GM10248 (cell line): ENCODE measurements around the gene CREM.

Experiments
- CTCF ChIA-PET: fragments of 300-600 bp; sonication (Branson Sonifier 250); formaldehyde crosslinking; extraction: SDS; loops from one replicate; lab custom pipeline; 2021; ENCODE audit warnings: antibody characterized with exemption; lab: Yijun Ruan, JAX
- POLR2A ChIA-PET: fragments of 350-650 bp; sonication (Branson Sonifier 250); formaldehyde crosslinking; extraction: SDS; loops from one replicate; lab custom pipeline; 2020; ENCODE audit warnings: antibody characterized with exemption; lab: Yijun Ruan, JAX
- DNase-seq: peaks from one replicate; pipeline ENCODE4 v3.0.0; 2012; ENCODE audit errors: extremely low spot score
- CTCF ChIP-seq: IDR thresholded peaks from 2 replicates; pipeline ENCODE4 v1.5.1; 2012; ENCODE audit warnings: mild to moderate bottlenecking, low read depth; ENCODE audit errors: extremely low read depth, missing control alignments, control extremely low read depth

CREM gene

GRCh38 chr10:35129185-35129674 lies 2.6 kb downstream of the CREM start:
- CTCF ChIA-PET: interaction anchor here (1.0 to 15.4 kb wide), 4 partner anchors 9 to 135 kb away, joined by 3 to 147 read pairs (median 4); no protein-coding TSS in a partner anchor
- POLR2A ChIA-PET: no interaction called here
- DNase-seq: no peak
- no peak for TF ChIP-seq CTCF

- DNase-seq: no peak
- POLR2A ChIA-PET: no interaction called here
- no peak for TF ChIP-seq CTCF
- CTCF ChIA-PET: interaction anchor here (1.8 to 15.4 kb wide), 2 partner anchors 19 to 67 kb away, joined by 5 to 147 read pairs; no protein-coding TSS in a partner anchor
These were observed 4.0 kb downstream of the CREM start for GRCh38 chr10:35130663-35131062.

- no peak for TF ChIP-seq CTCF
- no peak for DNase-seq
- POLR2A ChIA-PET: no interaction called here
- CTCF ChIA-PET: interaction anchor here (0.6 to 15.4 kb wide), 5 partner anchors 11 to 85 kb away, joined by 3 to 147 read pairs (median 7); no protein-coding TSS in a partner anchor
These were observed 6.1 kb downstream of the CREM start for GRCh38 chr10:35132727-35133126.

GRCh38 chr10:35133586-35133985 lies 6.9 kb downstream of the CREM start:
- TF ChIP-seq CTCF: no peak
- CTCF ChIA-PET: interaction anchor here (1.0 to 2.3 kb wide), 2 partner anchors 10 to 16 kb away, joined by 3 to 9 read pairs; no protein-coding TSS in a partner anchor
- POLR2A ChIA-PET: no interaction called here
- no peak for DNase-seq

GRCh38 chr10:35135861-35136260 lies 9.2 kb downstream of the CREM start:
- no peak for DNase-seq
- ChIA-PET CTCF (interaction anchor here (1.0 to 3.9 kb wide), 2 partner anchors 15 to 60 kb away, joined by 3 to 23 read pairs; no protein-coding TSS in a partner anchor), POLR2A (no interaction called here)
- TF ChIP-seq CTCF: no peak

GRCh38 chr10:35136263-35136815 lies 9.7 kb downstream of the CREM start:
- DNase-seq: peak; percentile 34
- ChIA-PET CTCF (interaction anchor here (1.0 to 3.9 kb wide), 3 partner anchors 15 to 59 kb away, joined by 3 to 23 read pairs (median 3); no protein-coding TSS in a partner anchor), POLR2A (interaction anchor here (0.6 kb wide), 2 partner anchors 51 to 114 kb away, joined by 5 read pairs; no protein-coding TSS in a partner anchor)
- no peak for TF ChIP-seq CTCF
